Testis (tissue), 2 donors: ENCODE measurements around the gene NRN1.

ENCODE experiments used
- CTCF ChIP-seq, 3 experiments: fragments of 450-650 bp in 2 of 3; fragments of 200-600 bp in 1 of 3; sonication (generic) in 1 of 3; IDR thresholded peaks; one replicate each; pipeline ENCODE4 v1.5.1; 2016 to 2019; ENCODE audit warnings: antibody characterized with exemption in 3 of 3, mild to moderate bottlenecking in 2 of 3, moderate library complexity in 1 of 3
- POLR2A ChIP-seq: fragments of 450-650 bp; IDR thresholded peaks from one replicate; pipeline ENCODE4 v1.6.1; 2017; ENCODE audit warnings: antibody characterized with exemption, mild to moderate bottlenecking, moderate library complexity

GRCh38 chr6:5994999-5995657 lies 11.6 kb downstream of the NRN1 start:
- TF ChIP-seq CTCF (IDR thresholded peaks at IDR 0.05) (no peak), POLR2A (no peak)
